OCI-M2 (cell line): ENCODE results near the gene CDKAL1.
"Not testable (repeated sequence)": the region's sequence is repeated elsewhere in the genome, so short reads cannot be mapped to it uniquely, and the experiment has no call there.

Experiments
- DNase-seq: peaks from one replicate; lab custom pipeline; 2025; ENCODE audit not compliant: unreplicated experiment; lab: John Stamatoyannopoulos, UW

CDKAL1 gene

DNA sequence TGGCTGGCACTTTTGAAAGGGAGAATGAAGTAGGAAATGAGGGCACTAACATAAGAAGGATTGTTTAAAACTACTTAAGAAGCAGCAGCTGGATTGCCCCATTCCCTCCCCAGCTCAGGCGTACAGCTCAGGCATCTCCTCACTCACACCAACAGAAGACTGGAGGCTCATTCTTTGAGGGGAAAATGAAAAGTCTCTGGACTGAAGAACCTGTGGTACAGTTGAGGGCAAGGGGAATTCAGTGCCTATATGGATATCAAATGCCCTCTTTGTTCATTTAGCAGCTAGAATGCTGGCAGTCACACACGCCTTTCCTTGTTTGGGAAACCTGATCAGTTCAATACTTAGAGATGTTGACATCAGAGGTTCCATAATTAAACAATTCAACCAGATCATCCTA is 557.2 kb downstream of the CDKAL1 start:
- no peak for DNase-seq

DNA sequence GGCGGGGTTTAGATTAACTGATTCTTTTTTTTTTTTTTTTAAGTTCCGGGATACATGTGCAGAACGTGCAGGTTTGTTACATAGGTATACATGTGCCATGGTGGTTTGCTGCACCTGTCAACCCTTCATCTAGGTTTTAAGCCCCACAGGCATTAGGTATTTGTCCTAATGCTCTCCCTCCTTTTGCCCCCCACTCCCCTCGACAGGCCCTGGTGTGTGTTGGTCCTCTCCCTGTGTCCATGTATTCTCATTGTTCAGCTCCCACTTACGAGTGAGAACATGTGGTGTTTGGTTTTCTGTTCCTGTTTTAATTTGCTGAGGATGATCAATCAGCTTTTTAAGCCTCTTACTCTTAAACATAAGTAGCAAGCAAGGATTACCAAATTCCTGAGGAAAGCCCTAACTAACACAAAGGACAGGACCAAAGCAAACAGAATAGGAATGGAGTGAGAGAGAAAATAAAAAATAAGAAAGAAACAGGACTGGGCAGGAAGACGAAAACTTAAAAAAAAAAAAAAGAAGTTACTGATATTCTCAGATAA is 558.0 kb downstream of the CDKAL1 start:
- not testable (repeated sequence) for DNase-seq

GRCh38 chr6:21095462-21095861 is 561.2 kb downstream of the CDKAL1 start:
- no peak for DNase-seq

- no peak for DNase-seq
Observed at GRCh38 chr6:21098134-21098533, 563.9 kb downstream of the CDKAL1 start.

DNA sequence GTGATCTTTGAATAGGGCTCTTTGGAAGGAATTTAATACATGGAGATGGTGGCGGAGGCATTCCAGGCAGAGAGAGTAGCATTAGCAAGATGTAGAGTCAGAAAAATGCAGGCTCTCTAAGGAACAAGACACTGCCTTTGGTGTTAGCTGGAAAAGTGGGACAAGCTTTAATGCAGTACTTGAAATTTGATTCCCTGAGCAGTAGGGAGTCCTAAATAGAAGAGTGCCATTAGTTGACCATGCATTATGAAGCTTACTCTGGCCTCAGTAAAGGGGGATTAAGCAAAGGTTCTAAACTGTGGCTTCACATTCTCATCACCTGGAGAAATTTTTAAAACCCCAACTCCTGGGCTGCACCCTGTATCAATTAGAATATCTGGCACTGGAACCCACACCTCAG is 564.5 kb downstream of the CDKAL1 start:
- DNase-seq: no peak

- no peak for DNase-seq
Observed at GRCh38 chr6:21099338-21100314, 565.4 kb downstream of the CDKAL1 start.

DNA sequence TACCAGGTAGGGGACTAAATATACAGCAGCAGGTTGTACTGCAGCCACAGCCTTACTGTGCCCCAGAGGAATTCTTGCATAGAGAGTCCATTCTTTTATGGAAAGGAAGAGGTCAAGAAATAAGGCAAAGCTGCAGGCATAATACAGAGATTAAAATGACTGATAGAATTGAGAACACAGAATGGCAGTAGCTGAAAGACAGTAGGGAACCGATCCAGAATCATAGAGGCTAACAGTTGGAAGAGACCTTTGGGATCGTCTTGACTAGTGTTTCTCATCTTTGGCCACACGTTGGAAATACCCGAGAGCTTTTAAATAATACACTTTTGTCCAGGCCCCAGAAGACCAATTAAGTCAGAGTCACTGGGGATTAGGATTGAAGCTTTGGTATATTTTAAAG is 566.7 kb downstream of the CDKAL1 start:
- DNase-seq: no peak

GRCh38 chr6:21101694-21102093 is 567.4 kb downstream of the CDKAL1 start:
- DNase-seq: peak; percentile 86

DNA sequence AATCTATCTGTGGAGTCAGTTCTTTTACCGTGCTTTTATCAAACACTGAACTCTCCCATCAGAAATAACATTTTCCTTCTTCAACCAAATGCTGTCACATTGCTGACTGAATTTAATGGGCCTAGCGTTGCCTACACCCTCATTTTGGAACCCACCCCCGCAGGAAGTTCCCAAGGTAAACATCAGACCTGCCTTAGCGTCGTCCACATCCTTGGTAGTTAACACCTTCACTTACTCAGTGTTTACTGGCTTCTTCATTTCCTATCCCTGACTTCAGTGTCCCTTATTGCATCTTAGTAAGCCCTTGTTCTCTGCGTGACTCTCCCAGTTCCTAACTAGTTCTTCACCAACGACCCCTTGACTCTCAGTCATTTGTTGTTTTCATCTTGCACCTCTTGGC is 567.9 kb downstream of the CDKAL1 start:
- DNase-seq: no peak

GRCh38 chr6:21102624-21103023 is 568.4 kb downstream of the CDKAL1 start:
- DNase-seq: no peak

GRCh38 chr6:21103626-21104224 is 569.5 kb downstream of the CDKAL1 start:
- DNase-seq: no peak

DNA sequence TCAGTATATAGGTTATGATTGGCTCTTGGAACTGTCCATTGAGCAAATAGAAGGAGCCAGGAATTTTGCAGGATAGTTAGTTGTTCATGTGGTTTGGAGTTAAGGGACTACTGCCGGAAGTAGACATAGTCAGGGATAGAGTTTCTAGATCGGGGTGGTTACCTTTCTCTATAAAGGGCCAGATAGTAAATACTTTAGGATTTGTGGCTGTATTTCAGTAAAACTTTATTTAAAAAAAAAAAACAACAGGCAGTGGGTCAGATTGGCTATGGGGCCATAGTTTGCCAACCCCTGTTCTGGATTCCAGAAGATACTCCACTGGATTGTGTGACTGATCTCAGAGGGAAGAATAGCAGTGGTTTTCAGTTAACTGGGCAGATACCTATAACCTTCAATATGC is 570.0 kb downstream of the CDKAL1 start:
- no peak for DNase-seq

- no peak for DNase-seq
Observed at GRCh38 chr6:21107796-21108195, 573.5 kb downstream of the CDKAL1 start.

DNA sequence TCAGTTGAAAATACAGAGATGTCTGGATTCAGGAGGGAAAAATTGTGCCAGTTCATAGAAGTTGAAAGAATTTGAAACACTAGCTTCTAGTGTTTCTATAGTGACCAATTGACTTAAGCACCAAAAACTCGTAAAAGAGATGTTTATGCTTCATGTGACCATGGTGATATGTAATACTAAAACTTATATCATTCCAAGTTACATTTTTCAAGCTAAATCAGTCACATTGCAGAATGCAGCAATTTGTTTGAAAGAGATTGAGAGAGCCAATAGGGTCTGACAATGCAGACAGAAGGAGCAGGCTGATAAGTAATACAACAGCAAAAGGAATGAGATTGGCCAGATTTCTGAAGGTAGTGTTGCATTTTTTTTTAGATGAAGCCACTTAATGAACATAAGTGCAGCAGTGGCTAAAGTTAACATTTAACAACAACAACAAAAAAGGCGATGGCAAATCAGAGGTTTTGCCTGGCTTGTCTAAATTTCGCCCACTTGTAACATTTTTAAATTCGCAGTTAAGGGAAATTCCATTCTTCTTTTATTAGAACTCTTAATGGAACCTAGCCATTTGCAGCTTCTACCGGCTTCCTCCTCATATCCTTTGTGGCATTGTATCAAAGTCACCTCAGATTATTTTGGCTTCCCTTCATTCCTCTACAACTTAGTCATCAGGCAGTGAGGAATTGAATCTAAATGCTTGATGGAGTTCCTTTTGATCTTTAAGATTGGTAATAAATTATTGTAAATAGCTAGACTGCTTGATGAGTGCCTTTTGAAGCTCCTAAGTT is 575.3 kb downstream of the CDKAL1 start:
- DNase-seq: no peak

DNA sequence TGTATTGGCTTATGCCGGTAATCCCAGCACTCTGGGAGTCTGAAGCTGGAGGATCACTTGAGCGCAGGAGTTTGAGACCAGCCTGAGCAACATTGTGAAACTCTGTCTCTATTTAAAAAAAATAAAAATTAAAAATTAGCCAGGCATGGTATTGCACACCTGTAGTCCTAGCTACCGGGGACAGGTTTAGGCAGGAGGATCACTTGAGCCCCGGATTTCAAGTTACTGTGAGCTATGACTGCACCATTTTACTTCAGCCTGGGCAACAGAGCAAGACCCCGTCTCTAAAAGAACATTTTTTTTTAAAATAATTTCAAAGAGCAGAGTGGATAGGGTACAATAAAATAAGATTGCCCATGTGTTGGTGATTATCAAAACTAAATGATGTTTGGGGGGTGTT is 576.4 kb downstream of the CDKAL1 start:
- no peak for DNase-seq

GRCh38 chr6:21111093-21111725 is 577.0 kb downstream of the CDKAL1 start:
- no peak for DNase-seq

- no peak for DNase-seq
Observed at GRCh38 chr6:21115111-21115510, 580.9 kb downstream of the CDKAL1 start.

DNA sequence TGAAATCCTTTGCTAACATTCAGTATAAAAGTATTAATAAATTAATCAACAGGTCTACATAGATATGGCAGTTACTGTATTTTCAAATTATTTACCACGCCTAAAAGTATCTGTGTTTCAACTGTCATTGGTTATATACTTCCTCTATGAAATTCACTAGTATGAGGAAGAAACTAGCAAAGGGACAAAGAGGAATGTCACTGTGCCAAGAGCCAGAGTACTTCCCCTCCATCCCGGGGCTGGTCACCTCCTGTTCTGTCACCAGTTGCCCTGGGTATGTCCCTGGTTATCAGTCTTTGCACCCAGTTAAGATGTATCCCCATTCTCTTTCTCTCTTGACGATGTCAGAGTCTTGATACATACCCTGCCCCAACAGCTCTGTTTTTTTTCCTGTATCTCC is 582.5 kb downstream of the CDKAL1 start:
- DNase-seq: no peak

DNA sequence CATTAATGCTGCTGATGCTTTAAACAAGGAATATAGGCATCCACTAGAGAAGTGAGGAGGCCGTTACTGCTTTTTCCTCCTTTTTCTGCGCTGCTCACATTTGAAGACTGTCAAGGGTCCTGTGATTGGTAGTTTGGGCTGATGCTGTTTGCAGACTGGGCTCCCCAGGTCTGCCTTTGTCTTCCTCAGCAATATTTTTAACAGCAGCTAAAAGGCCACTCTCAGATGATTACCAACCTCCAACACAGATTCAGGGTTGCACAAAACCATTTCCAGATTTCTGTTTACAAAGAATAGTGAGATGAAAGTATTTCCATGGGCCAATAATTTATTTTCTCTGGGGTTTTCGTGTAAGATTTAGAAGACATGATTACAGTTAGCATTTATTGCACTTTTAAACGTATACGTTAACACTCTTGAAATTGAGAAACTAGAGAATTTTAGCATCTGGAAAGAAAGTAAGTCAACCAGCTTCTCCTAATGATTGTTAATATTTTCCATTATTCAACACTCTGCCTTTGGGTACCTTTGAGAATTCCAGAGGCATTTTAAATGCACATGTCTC is 584.0 kb downstream of the CDKAL1 start:
- no peak for DNase-seq

DNA sequence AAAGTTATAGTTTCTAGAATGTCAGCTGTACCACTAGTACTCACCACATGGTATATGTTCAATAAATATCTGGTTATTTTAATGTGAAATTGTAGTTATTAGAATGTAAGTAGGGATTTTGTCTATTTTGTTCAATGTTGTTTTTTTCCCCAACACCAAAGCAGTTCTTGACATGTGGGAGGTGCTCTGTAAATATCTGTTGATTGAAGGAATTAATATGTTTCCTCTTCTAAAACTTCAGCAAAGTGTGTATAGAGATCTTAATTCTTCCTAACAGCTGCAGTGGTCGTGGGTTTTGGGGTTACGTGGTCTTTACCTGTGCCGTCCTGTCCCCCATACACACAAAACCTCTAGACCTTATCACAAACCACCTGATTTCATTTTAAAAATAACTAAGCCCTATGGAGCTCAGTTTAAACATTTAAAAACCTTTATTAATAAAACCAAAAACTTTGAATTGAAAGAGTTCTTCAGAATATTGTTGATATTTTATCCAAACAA is 587.4 kb downstream of the CDKAL1 start:
- no peak for DNase-seq
